HCT116 (cell line): ENCODE measurements around the gene OR2A1. TPM values are rescaled to one million over a fixed set of nuclear protein-coding genes. Genes with fewer than 3 reads are reported as not detected.
"Not testable (repeated sequence)": the region's sequence is repeated elsewhere in the genome, so short reads cannot be mapped to it uniquely, and the experiment has no call there.

Source experiments
- ATAC-seq: fragments of 200-7000 bp; cut with Tn5 transposase; 2 replicates; pipeline ENCODE4 v1.9.1; 2020; ENCODE audit warnings: mild to moderate bottlenecking, moderate library complexity
- Bru-seq: library from RNA; stranded (reverse); fragments of 400-500 nt; gene quantifications from one replicate; lab custom pipeline; 2021; lab: Mats Ljungman, UMichigan
- BruChase-seq, 2 experiments: library from RNA; stranded (reverse); fragments of 400-500 nt; gene quantifications; one replicate each; lab custom pipeline; 2021; lab: Mats Ljungman, UMichigan
- BruUV-seq: library from RNA; stranded (reverse); fragments of 400-500 nt; replicated peaks from 2 replicates; lab custom pipeline; 2021; lab: Mats Ljungman, UMichigan
- CTCF ChIA-PET: fragments of 300-600 bp; sonication (Branson Sonifier 250); formaldehyde crosslinking; loops from one replicate; lab custom pipeline; 2021; ENCODE audit warnings: antibody characterized with exemption; lab: Charles Lee
- POLR2A ChIA-PET: fragments of 300-600, 350-600 bp; sonication (Branson Sonifier 250); formaldehyde crosslinking; loops from one replicate; lab custom pipeline; 2021; ENCODE audit warnings: antibody characterized with exemption; lab: Charles Lee
- RAD21 ChIA-PET, 2 experiments: fragments of 300-600 bp; sonication (Branson Sonifier 250); formaldehyde crosslinking; loops; one replicate each; lab custom pipeline; 2023; ENCODE audit warnings: low total read pairs in 2 of 2; ENCODE audit not compliant: uncharacterized antibody in 2 of 2, unreplicated experiment in 2 of 2, low non-redundant PET in 1 of 2; lab: Charles Lee
- DNase-seq: peaks from one replicate; pipeline ENCODE4 v3.0.0-alpha.2; 2010; ENCODE audit warnings: low read depth, low spot score
- H2AFZ ChIP-seq: fragments of 200-600 bp; shearing (Covaris generic), sonication (generic); 2 replicates; pipeline ENCODE4 v1.6.1; 2017; ENCODE audit warnings: low read depth, mixed run types, mixed read lengths, antibody characterized with exemption, low read length; ENCODE audit not compliant: poor library complexity, severe bottlenecking
- H3K27ac ChIP-seq: 2 replicates; pipeline ENCODE4 v1.5.1; 2012; ENCODE audit warnings: low read depth, low read length
- H3K27me3 ChIP-seq: fragments of 200-600 bp; sonication (generic); 2 replicates; pipeline ENCODE4 v1.6.1; 2016; ENCODE audit warnings: mixed run types, low read length, mixed read lengths; ENCODE audit not compliant: insufficient read depth
- H3K36me3 ChIP-seq, 2 experiments: fragments of 200-500 bp in 1 of 2; fragments of 200-600 bp in 1 of 2; sonication (Bioruptor generic) in 1 of 2; sonication (generic) in 1 of 2; 2 replicates each; pipeline versions ENCODE4 v1.5.1 to v1.6.1; 2014 to 2016; ENCODE audit warnings: low read length in 2 of 2, inconsistent platforms in 1 of 2, mixed read lengths in 1 of 2, mixed run types in 1 of 2; ENCODE audit not compliant: insufficient read depth in 2 of 2, control insufficient read depth in 1 of 2
- H3K4me1 ChIP-seq, 2 experiments: fragments of 200-600 bp in 1 of 2; sonication (generic) in 1 of 2; 2 replicates each; pipeline versions ENCODE4 v1.5.1 to v1.6.1; 2012 to 2017; ENCODE audit warnings: low read length in 2 of 2, inconsistent platforms in 1 of 2, mild to moderate bottlenecking in 1 of 2, mixed read lengths in 1 of 2, mixed run types in 1 of 2, moderate library complexity in 1 of 2; ENCODE audit not compliant: insufficient read depth in 2 of 2, control insufficient read depth in 1 of 2
- H3K4me2 ChIP-seq: fragments of 200-600 bp; sonication (generic); 2 replicates; pipeline ENCODE4 v1.6.1; 2017; ENCODE audit warnings: mixed run types, low read length, mixed read lengths
- H3K4me3 ChIP-seq, 2 experiments: fragments of 200-600 bp in 1 of 2; sonication (generic) in 1 of 2; replicated peaks in 1 of 2; 2 replicates each; pipeline ENCODE4 v1.5.1; 2011 to 2016; ENCODE audit warnings: low read length in 2 of 2, control low read depth in 1 of 2, low read depth in 1 of 2, mild to moderate bottlenecking in 1 of 2, mixed read lengths in 1 of 2, mixed run types in 1 of 2
- H3K79me2 ChIP-seq: fragments of 200-600 bp; sonication (generic); 2 replicates; pipeline ENCODE4 v1.6.1; 2017; ENCODE audit warnings: mild to moderate bottlenecking, mixed run types, low read length, moderate library complexity, mixed read lengths; ENCODE audit not compliant: insufficient read depth
- H3K9ac ChIP-seq: fragments of 200-600 bp; sonication (generic); 2 replicates; pipeline ENCODE4 v1.6.1; 2016; ENCODE audit warnings: low read length, mixed read lengths
- H3K9me2 ChIP-seq: fragments of 200-600 bp; sonication (generic), shearing (Covaris generic); 2 replicates; pipeline ENCODE4 v1.6.1; 2017; ENCODE audit warnings: mixed run types, mild to moderate bottlenecking, moderate library complexity; ENCODE audit not compliant: insufficient read depth
- H3K9me3 ChIP-seq, 2 experiments: fragments of 200-500 bp in 1 of 2; fragments of 200-600 bp in 1 of 2; sonication (Bioruptor generic) in 1 of 2; sonication (generic) in 1 of 2; 2 replicates each; pipeline ENCODE4 v1.6.1; 2014 to 2017; ENCODE audit warnings: low read length in 2 of 2, mixed read lengths in 2 of 2, inconsistent platforms in 1 of 2, low read depth in 1 of 2, mild to moderate bottlenecking in 1 of 2, mixed run types in 1 of 2, moderate library complexity in 1 of 2; ENCODE audit not compliant: control insufficient read depth in 1 of 2, insufficient read depth in 1 of 2
- H4K20me1 ChIP-seq: fragments of 200-600 bp; sonication (generic), shearing (Covaris generic); 2 replicates; pipeline ENCODE4 v1.6.1; 2017; ENCODE audit warnings: mixed run types, mild to moderate bottlenecking, moderate library complexity; ENCODE audit not compliant: insufficient read depth
- intact Hi-C: fragments of 100-400 bp; cut with micrococcal nuclease; formaldehyde crosslinking; loops from 2 replicates; pipeline ENCODE4 v1.10.0; 2022
- long read RNA-seq: library from polyadenylated mRNA; unstranded; transcript quantifications from one replicate; pipeline ENCODE4 v2.0.0, GENCODE V29; 2021; ENCODE audit not compliant: unreplicated experiment
- polyA plus RNA-seq: library from polyadenylated mRNA; unstranded; fragments of >200 nt; gene quantifications from 2 replicates; pipeline ENCODE4 v1.2.1, GENCODE V29; 2012; ENCODE audit warnings: missing spikeins
- total RNA-seq: library from RNA; stranded (reverse); gene quantifications from one replicate; pipeline ENCODE4 v1.2.1, GENCODE V29; 2021; ENCODE audit not compliant: unreplicated experiment

OR2A1 gene
- total RNA-seq (not detected), Bru-seq, nascent RNA (percentile 6 among the genes with signal in this experiment), BruChase-seq, experiment 1, labeled RNA remaining after a 6-hour chase (percentile 7 among the genes with signal in this experiment), BruChase-seq, experiment 2, labeled RNA remaining after a 2-hour chase (percentile 7 among the genes with signal in this experiment)
- 0.13 and 0.14 TPM in 2 replicates for polyA plus RNA-seq
- long read RNA-seq = 0 reads

GRCh38 chr7:144311872-144312469 lies at the start of gene OR2A1:
OR2A1 (plus strand) TSS chr7:144312419; CDS start chr7:144318125, 5,706 bp downstream.
- intact Hi-C loops, H3K9ac ChIP-seq, H3K9me3 ChIP-seq, RAD21 ChIA-PET, BruUV-seq, DNase-seq, POLR2A ChIA-PET, CTCF ChIA-PET, H3K36me3 ChIP-seq, H3K9me2 ChIP-seq, ATAC-seq, H3K79me2 ChIP-seq, H3K27ac ChIP-seq, H3K4me2 ChIP-seq, H3K4me3 ChIP-seq, H3K27me3 ChIP-seq, H3K4me1 ChIP-seq, H4K20me1 ChIP-seq, H2AFZ ChIP-seq: not testable (repeated sequence)

GRCh38 chr7:144264692-144265091 lies 47.5 kb upstream of the OR2A1 start, which contains the start of gene OR2A7:
OR2A7 (minus strand) TSS chr7:144264792; CDS start chr7:144259628, 5,164 bp downstream.
- H3K36me3 ChIP-seq, POLR2A ChIA-PET, ATAC-seq, H3K27ac ChIP-seq, H3K4me1 ChIP-seq, H3K27me3 ChIP-seq, intact Hi-C loops, H3K9me2 ChIP-seq, DNase-seq, CTCF ChIA-PET, H3K4me3 ChIP-seq, H3K4me2 ChIP-seq, RAD21 ChIA-PET, H4K20me1 ChIP-seq, H3K9ac ChIP-seq, H3K9me3 ChIP-seq, H3K79me2 ChIP-seq, H2AFZ ChIP-seq, BruUV-seq: not testable (repeated sequence)

- DNase-seq, POLR2A ChIA-PET, BruUV-seq, H3K27ac ChIP-seq, ATAC-seq, RAD21 ChIA-PET, H3K9ac ChIP-seq, H3K79me2 ChIP-seq, H3K4me1 ChIP-seq, CTCF ChIA-PET, H3K27me3 ChIP-seq, H3K9me2 ChIP-seq, H3K4me2 ChIP-seq, intact Hi-C loops, H3K4me3 ChIP-seq, H4K20me1 ChIP-seq, H3K36me3 ChIP-seq, H2AFZ ChIP-seq, H3K9me3 ChIP-seq: not testable (repeated sequence)
Measured at GRCh38 chr7:144269188-144269587, 43.0 kb upstream of the OR2A1 start, which contains the start of gene CTAGE8. CTAGE8 (minus strand) TSS chr7:144269288; CDS start chr7:144269250, 38 bp downstream.

- intact Hi-C loops, H3K27ac ChIP-seq, H2AFZ ChIP-seq, H3K36me3 ChIP-seq, ATAC-seq, H3K9me3 ChIP-seq, H3K79me2 ChIP-seq, H3K27me3 ChIP-seq, RAD21 ChIA-PET, H3K4me2 ChIP-seq, BruUV-seq, H3K9me2 ChIP-seq, POLR2A ChIA-PET, H3K4me3 ChIP-seq, H3K9ac ChIP-seq, CTCF ChIA-PET, DNase-seq, H4K20me1 ChIP-seq, H3K4me1 ChIP-seq: not testable (repeated sequence)
Measured at GRCh38 chr7:144275281-144275680, 36.9 kb upstream of the OR2A1 start.
